Endodermal cell (in vitro differentiated cells): ENCODE data around the gene DPH7. TPM values are rescaled to one million over a fixed set of nuclear protein-coding genes. Genes with fewer than 3 reads are reported as not detected.

Source experiments
- DNase-seq: peaks from one replicate; pipeline ENCODE4 v3.0.0-alpha.2; 2017
- H3K27ac ChIP-seq: 2 replicates; pipeline ENCODE4 v1.5.1; 2013; ENCODE audit warnings: mild to moderate bottlenecking, low read depth, low read length, moderate library complexity
- H3K27me3 ChIP-seq: 2 replicates; pipeline ENCODE4 v1.6.1; 2013; ENCODE audit warnings: mild to moderate bottlenecking, low read length, moderate library complexity; ENCODE audit not compliant: insufficient read depth, control insufficient read depth, poor library complexity, severe bottlenecking
- H3K36me3 ChIP-seq: 2 replicates; pipeline ENCODE4 v1.7.0; 2013; ENCODE audit warnings: mild to moderate bottlenecking, low read length, moderate library complexity; ENCODE audit not compliant: control insufficient read depth, insufficient read depth
- H3K4me1 ChIP-seq: one replicate; pipeline ENCODE4 v1.7.0; 2013; ENCODE audit warnings: low read length; ENCODE audit not compliant: control insufficient read depth, insufficient read depth
- H3K4me3 ChIP-seq: 2 replicates; pipeline ENCODE4 v1.5.1; 2013; ENCODE audit warnings: mild to moderate bottlenecking, low read length, moderate library complexity
- H3K9ac ChIP-seq: 2 replicates; pipeline ENCODE4 v1.6.1; 2013; ENCODE audit warnings: mild to moderate bottlenecking, low read length, moderate library complexity; ENCODE audit not compliant: poor library complexity, severe bottlenecking; ENCODE audit errors: extremely low read depth
- H3K9me3 ChIP-seq: 2 replicates; pipeline ENCODE4 v1.6.1; 2013; ENCODE audit warnings: mild to moderate bottlenecking, low read length, moderate library complexity; ENCODE audit not compliant: control insufficient read depth
- H3K27ac Mint-ChIP-seq: 2 replicates; pipeline ENCODE4 v1.8.0; 2020; ENCODE audit warnings: mixed read lengths
- H3K27me3 Mint-ChIP-seq: 2 replicates; pipeline ENCODE4 v1.8.0; 2021; ENCODE audit warnings: mild to moderate bottlenecking, mixed read lengths; ENCODE audit not compliant: insufficient read depth
- H3K36me3 Mint-ChIP-seq: 2 replicates; pipeline ENCODE4 v1.8.0; 2020; ENCODE audit warnings: low read depth, mixed read lengths
- H3K4me1 Mint-ChIP-seq: 2 replicates; pipeline ENCODE4 v1.8.0; 2020; ENCODE audit warnings: mixed read lengths
- H3K4me3 Mint-ChIP-seq: 2 replicates; pipeline ENCODE4 v1.8.0; 2020; ENCODE audit warnings: mild to moderate bottlenecking, moderate library complexity, mixed read lengths
- H3K9me3 Mint-ChIP-seq: 2 replicates; pipeline ENCODE4 v1.8.0; 2020; ENCODE audit warnings: mild to moderate bottlenecking, mixed read lengths
- CTCF ChIP-seq: fragments of 200-600 bp; sonication (generic); conservative IDR thresholded peaks from 2 replicates; pipeline ENCODE4 v1.5.0; 2021; ENCODE audit warnings: antibody characterized with exemption, mild to moderate bottlenecking
- WGBS, 2 experiments: methylation state at CpG; one replicate each; pipeline versions ENCODE4 v1.1.5 to v1.1.7; 2013; ENCODE audit warnings: missing lambda C conversion rate in 2 of 2, mixed read lengths in 1 of 2; ENCODE audit not compliant: insufficient coverage in 1 of 2, insufficient read length in 1 of 2; 5-methylcytosine and 5-hydroxymethylcytosine counted together
- total RNA-seq, 2 donors: library from RNA; stranded (reverse); fragmentation: NEBNext Ultra II Directional in 1 of 2; extraction: Animal tissue kit (Norgen Biotek cat#: 25700) in 1 of 2; gene quantifications; 2 replicates in 1 of 2; 3 replicates in 1 of 2; pipeline ENCODE4 v1.2.1, GENCODE V29; 2021

DPH7 gene
- total RNA-seq, 2 donors from 2014 or later = 48.9 to 50.4 TPM

GRCh38 chr9:137582286-137582860, 3.6 kb upstream of the DPH7 start:
- Mint-ChIP-seq H3K9me3 (no peaks in the 10 kb centered on the region), H3K27me3 (no peaks in the 10 kb centered on the region), H3K27ac (peak overlapping the region; percentile 66), H3K4me3 (no peak overlapping the region), H3K36me3 (peaks cover 47% of the 10 kb centered on the region), H3K4me1 (peaks cover 15% of the 10 kb centered on the region)
- Histone ChIP-seq H3K27me3 (no peaks in the 10 kb centered on the region), H3K4me3 (no peak overlapping the region), H3K9me3 (no peaks in the 10 kb centered on the region), H3K9ac (no peak overlapping the region), H3K36me3 (peaks cover 58% of the 10 kb centered on the region), H3K4me1 (peaks cover 6% of the 10 kb centered on the region), H3K27ac (no peak overlapping the region)
- DNase-seq = peak; percentile 87
- 92 to 93% methylated on average over 17 to 20 of the region's 20 CpGs for WGBS, 2 experiments
- peak; percentile 78 for TF ChIP-seq CTCF

GRCh38 chr9:137581361-137582285, 2.9 kb upstream of the DPH7 start:
- Histone ChIP-seq H3K4me1 (peaks cover 7% of the 10 kb centered on the region), H3K9ac (no peak overlapping the region), H3K9me3 (no peaks in the 10 kb centered on the region), H3K4me3 (no peak overlapping the region), H3K27ac (no peak overlapping the region), H3K36me3 (peaks cover 54% of the 10 kb centered on the region), H3K27me3 (no peaks in the 10 kb centered on the region)
- peaks cover 42% of the 10 kb centered on the region for H3K36me3 Mint-ChIP-seq
- no peaks in the 10 kb centered on the region for H3K27me3 Mint-ChIP-seq
- no peak for TF ChIP-seq CTCF
- no peaks in the 10 kb centered on the region for H3K9me3 Mint-ChIP-seq
- H3K27ac Mint-ChIP-seq = peak overlapping the region; percentile 66
- peaks cover 19% of the 10 kb centered on the region for H3K4me1 Mint-ChIP-seq
- DNase-seq = no peak
- 90 to 94% methylated on average over 11 to 22 of the region's 22 CpGs for WGBS, 2 experiments
- no peak overlapping the region for H3K4me3 Mint-ChIP-seq

- Histone ChIP-seq H3K4me1 (peaks cover 7% of the 10 kb centered on the region), H3K4me3 (no peak overlapping the region), H3K9ac (no peak overlapping the region), H3K36me3 (peaks cover 55% of the 10 kb centered on the region), H3K27me3 (no peaks in the 10 kb centered on the region), H3K9me3 (no peaks in the 10 kb centered on the region), H3K27ac (no peak overlapping the region)
- Mint-ChIP-seq H3K9me3 (no peaks in the 10 kb centered on the region), H3K4me1 (peaks cover 19% of the 10 kb centered on the region), H3K36me3 (peaks cover 41% of the 10 kb centered on the region), H3K27me3 (no peaks in the 10 kb centered on the region), H3K27ac (no peak overlapping the region), H3K4me3 (no peak overlapping the region)
- 94 to 95% methylated on average over 4 of the region's 4 CpGs for WGBS, 2 experiments
- no peak for TF ChIP-seq CTCF
- no peak for DNase-seq
Observed at GRCh38 chr9:137580954-137581322, 2.2 kb upstream of the DPH7 start.
